Measurements from ENCODE around the gene KIRREL3.

KIRREL3 gene

GRCh38 chr11:126766440-126766839 is 234.1 kb downstream of the KIRREL3 start:
- no peak for DNase-seq

GRCh38 chr11:126765196-126765595 is 235.4 kb downstream of the KIRREL3 start:
- DNase-seq: no peak

- DNase-seq: peak; percentile 18
Measured at GRCh38 chr11:126764231-126764630, 236.3 kb downstream of the KIRREL3 start.

GRCh38 chr11:126756855-126757254 is 243.7 kb downstream of the KIRREL3 start:
- no peak for DNase-seq

- DNase-seq: no peak
Measured at GRCh38 chr11:126756421-126756820, 244.1 kb downstream of the KIRREL3 start.

GRCh38 chr11:126755526-126755925 is 245.0 kb downstream of the KIRREL3 start:
- DNase-seq: no peak

- DNase-seq: no peak
Measured at GRCh38 chr11:126754591-126755426, 245.8 kb downstream of the KIRREL3 start.

GRCh38 chr11:126753990-126754389 is 246.6 kb downstream of the KIRREL3 start:
- no peak for DNase-seq

- no peak for DNase-seq
Measured at GRCh38 chr11:126751242-126751641, 249.3 kb downstream of the KIRREL3 start.

GRCh38 chr11:126748793-126749192 is 251.8 kb downstream of the KIRREL3 start:
- DNase-seq: no peak

- DNase-seq: no peak
Measured at GRCh38 chr11:126748100-126748791, 252.3 kb downstream of the KIRREL3 start.

- no peak for DNase-seq
Measured at GRCh38 chr11:126747315-126747714, 253.3 kb downstream of the KIRREL3 start.

GRCh38 chr11:126746443-126746842 is 254.1 kb downstream of the KIRREL3 start:
- DNase-seq: no peak

- no peak for DNase-seq
Measured at GRCh38 chr11:126744699-126745098, 255.9 kb downstream of the KIRREL3 start.

GRCh38 chr11:126743628-126744027 is 256.9 kb downstream of the KIRREL3 start:
- no peak for DNase-seq

- DNase-seq: no peak
Measured at GRCh38 chr11:126742582-126742981, 258.0 kb downstream of the KIRREL3 start.

- no peak for DNase-seq
Measured at GRCh38 chr11:126740846-126741245, 259.7 kb downstream of the KIRREL3 start.

- no peak for DNase-seq
Measured at GRCh38 chr11:126739499-126740145, 260.9 kb downstream of the KIRREL3 start.

- no peak for DNase-seq
Measured at GRCh38 chr11:126738295-126739031, 262.1 kb downstream of the KIRREL3 start.

GRCh38 chr11:126736682-126737572 is 263.6 kb downstream of the KIRREL3 start:
- no peak for DNase-seq

- DNase-seq: no peak
Measured at GRCh38 chr11:126734752-126735151, 265.8 kb downstream of the KIRREL3 start.

- DNase-seq: peak; percentile 36
Measured at GRCh38 chr11:126733685-126734084, 266.9 kb downstream of the KIRREL3 start.

Data from NCI-H1694 treated with DMSO at 0.1 percent for 48 hours (cell line).